Mucosa of descending colon (tissue), 3 donors: ENCODE data around the gene CMTM8. TPM values are rescaled to one million over a fixed set of nuclear protein-coding genes. Genes with fewer than 3 reads are reported as not detected.

ENCODE experiments used
- ATAC-seq: fragments of 200-7000 bp; cut with Tn5 transposase; one replicate; pipeline ENCODE4 v1.9.1; 2020; ENCODE audit warnings: mild to moderate bottlenecking, moderate library complexity
- DNase-seq, 3 donors: peaks; one replicate each; pipeline ENCODE4 v3.0.0-alpha.2; 2020
- H3K36me3 ChIP-seq: fragments of 200-600 bp; one replicate; pipeline ENCODE4 v1.8.0; 2021; ENCODE audit warnings: low read depth, mild to moderate bottlenecking
- H3K4me1 ChIP-seq: fragments of 200-600 bp; one replicate; pipeline ENCODE4 v1.8.0; 2021; ENCODE audit warnings: low read depth, mild to moderate bottlenecking
- H3K4me3 ChIP-seq: fragments of 200-600 bp; one replicate; pipeline ENCODE4 v1.8.0; 2021; ENCODE audit warnings: mild to moderate bottlenecking
- H3K9me3 ChIP-seq: fragments of 200-600 bp; one replicate; pipeline ENCODE4 v1.8.0; 2021; ENCODE audit warnings: mild to moderate bottlenecking
- intact Hi-C, 2 donors: fragments of 100-400 bp; cut with DNase I in 1 of 2; cut with micrococcal nuclease in 1 of 2; formaldehyde crosslinking; loops; one replicate each; pipeline versions ENCODE4 v1.11.0 to v1.11.1; 2022; cut with DNase I, micrococcal nuclease
- total RNA-seq, 3 donors: library from RNA; stranded (reverse); fragmentation: NEBNext Ultra II Directional in 2 of 3; extraction: Animal tissue kit (Norgen Biotek cat#: 25700) in 2 of 3; gene quantifications; one replicate each; pipeline versions ENCODE4 v1.2.1 to v1.2.4, GENCODE V29; 2021 to 2023
- TF ChIP-seq, protein P1 (sequence below): fragments of 200-600 bp; IDR thresholded peaks from one replicate; pipeline ENCODE4 v1.8.0; 2022; ENCODE audit warnings: antibody characterized with exemption, mild to moderate bottlenecking
- donor health status: DM: no; HTN: no; CAD: no; lungs with moderate emphysema.
- donor health status: DM: no; HTN: no; CAD: no.
- donor health status: DM: no; HTN: yes; CAD: no.

The CMTM8 gene
- total RNA-seq, 3 donors from 2014 or later, result 3.5 to 10.5 (median 8.4) TPM

DNA sequence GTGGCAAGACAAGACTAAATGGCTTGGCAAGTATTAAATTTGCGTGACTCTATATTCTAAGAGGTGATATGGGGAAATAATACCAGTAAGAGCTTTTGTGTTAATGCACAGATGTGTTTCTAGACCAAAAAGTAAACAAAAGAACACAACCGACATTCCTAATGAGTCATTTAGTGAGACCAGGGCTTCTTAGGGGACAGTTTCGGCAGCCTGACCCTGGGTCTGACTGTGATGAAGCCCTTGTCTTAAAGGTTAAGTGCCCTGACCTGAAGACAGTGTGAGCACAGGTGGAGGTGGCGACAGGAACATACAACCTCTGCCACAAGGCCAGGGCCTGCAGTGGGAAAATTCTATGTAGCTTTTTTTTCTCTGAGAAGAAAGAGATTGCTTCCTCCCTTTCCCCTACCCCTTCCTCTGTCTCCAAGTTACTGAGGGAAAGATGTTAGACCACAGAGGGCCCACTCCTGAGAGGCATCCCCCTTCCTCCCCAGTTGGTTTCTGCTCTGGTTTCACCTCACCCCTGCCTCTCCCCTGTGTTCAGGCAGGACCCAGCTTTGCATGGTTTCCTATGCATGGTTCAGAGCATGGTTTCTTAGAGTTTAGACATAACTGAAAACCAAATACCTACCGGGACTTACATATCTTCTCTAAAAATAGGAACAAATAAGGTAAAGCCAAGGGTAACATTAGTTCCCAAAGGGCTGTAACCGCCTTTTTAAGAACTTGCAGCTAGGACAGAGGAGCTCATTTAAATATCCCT, 128.3 kb downstream of the CMTM8 start:
- TF ChIP-seq, protein P1, sequence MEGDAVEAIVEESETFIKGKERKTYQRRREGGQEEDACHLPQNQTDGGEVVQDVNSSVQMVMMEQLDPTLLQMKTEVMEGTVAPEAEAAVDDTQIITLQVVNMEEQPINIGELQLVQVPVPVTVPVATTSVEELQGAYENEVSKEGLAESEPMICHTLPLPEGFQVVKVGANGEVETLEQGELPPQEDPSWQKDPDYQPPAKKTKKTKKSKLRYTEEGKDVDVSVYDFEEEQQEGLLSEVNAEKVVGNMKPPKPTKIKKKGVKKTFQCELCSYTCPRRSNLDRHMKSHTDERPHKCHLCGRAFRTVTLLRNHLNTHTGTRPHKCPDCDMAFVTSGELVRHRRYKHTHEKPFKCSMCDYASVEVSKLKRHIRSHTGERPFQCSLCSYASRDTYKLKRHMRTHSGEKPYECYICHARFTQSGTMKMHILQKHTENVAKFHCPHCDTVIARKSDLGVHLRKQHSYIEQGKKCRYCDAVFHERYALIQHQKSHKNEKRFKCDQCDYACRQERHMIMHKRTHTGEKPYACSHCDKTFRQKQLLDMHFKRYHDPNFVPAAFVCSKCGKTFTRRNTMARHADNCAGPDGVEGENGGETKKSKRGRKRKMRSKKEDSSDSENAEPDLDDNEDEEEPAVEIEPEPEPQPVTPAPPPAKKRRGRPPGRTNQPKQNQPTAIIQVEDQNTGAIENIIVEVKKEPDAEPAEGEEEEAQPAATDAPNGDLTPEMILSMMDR, result no peak
- no peak overlapping the region for H3K4me3 ChIP-seq
- no peaks in the 10 kb centered on the region for H3K4me1 ChIP-seq
- no peak for DNase-seq
- H3K9me3 ChIP-seq, result no peaks in the 10 kb centered on the region
- H3K36me3 ChIP-seq, result no peaks in the 10 kb centered on the region
- no peak for ATAC-seq
- intact Hi-C loops, result no loop called here

DNA sequence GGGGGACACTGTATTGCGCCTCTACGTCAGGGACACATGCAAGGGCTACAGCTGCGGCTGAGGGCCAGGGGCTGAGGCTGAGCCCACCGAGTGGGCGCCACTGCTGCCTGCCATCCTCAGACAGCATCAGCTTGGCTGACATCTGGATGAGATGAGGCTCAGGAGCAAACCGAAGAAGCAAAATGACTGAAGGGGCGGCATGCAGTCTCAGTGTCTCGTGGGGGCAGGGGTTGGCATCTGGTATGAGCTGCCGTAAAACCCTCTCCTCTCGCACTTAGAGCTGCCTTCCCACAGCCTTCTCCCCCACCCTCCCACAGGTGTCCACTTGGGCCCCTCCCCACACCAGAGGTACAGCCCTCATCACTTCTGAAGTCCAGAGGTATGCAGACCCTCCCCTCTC, 129.0 kb downstream of the CMTM8 start:
- no peaks in the 10 kb centered on the region for H3K36me3 ChIP-seq
- H3K4me1 ChIP-seq, result no peaks in the 10 kb centered on the region
- ATAC-seq (no peak), DNase-seq (no peak)
- TF ChIP-seq, protein P1, result no peak
- H3K9me3 ChIP-seq, result no peaks in the 10 kb centered on the region
- no peak overlapping the region for H3K4me3 ChIP-seq
- intact Hi-C loops, result no loop called here

DNA sequence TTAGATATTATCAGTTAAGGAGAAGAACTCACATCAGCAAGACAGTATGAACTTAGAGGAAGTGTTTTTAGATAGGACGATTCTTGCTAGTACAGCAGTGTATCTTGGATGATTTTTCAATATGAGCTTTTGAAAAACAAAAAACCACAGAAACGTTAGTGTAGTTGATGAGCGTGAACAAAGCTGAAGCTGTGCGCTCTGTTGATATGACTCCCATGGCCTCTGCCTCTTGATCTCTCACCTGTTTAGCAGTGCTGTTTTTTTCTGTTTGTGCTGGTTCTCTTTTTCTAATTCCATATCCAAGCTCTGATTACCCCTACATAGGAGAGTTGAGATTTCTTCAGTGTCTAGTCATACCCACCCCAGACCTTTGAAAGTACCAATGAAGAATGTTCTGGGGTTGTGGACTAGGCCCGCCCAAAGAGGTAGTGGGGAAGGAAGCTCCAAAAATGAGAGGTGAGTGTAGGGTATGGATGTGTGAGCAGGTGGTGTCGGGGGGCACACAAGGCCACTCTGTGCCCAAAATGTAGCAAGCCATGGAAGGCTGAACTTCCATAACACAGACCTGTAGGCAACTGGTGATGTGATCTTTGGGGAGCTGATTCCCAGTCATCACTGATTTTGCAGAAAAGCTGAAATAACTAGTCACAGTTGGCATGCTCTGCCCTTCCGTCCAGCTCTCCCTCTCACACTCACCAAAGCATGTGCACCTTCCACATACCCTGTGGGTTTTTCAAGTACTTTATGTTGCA, 133.2 kb downstream of the CMTM8 start:
- H3K36me3 ChIP-seq, result no peaks in the 10 kb centered on the region
- no peak overlapping the region for H3K4me3 ChIP-seq
- DNase-seq, result no peak
- no peaks in the 10 kb centered on the region for H3K4me1 ChIP-seq
- ATAC-seq, result peak; percentile 24
- H3K9me3 ChIP-seq, result no peaks in the 10 kb centered on the region
- intact Hi-C loops, result loop anchor here in 1 of 2 donors (10.0 kb wide), 1 partner anchor 103 kb away; no protein-coding TSS in a partner anchor
- TF ChIP-seq, protein P1, result no peak

DNA sequence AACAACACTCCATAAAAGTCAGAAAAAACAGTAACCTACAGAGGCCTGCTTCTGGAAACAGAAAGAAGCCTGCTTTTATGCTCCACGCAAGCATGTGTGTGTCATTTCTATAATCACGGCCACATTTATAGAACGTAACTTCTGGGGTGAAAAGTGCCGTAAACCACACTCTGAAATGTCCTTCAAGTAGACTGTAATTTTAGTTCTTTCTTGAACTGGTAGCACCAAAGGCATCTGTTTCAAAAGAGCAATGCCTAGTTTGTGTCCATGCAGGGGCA, 133.7 kb downstream of the CMTM8 start:
- H3K36me3 ChIP-seq, result no peaks in the 10 kb centered on the region
- intact Hi-C loops, result loop anchor here in 1 of 2 donors (10.0 kb wide), 1 partner anchor 103 kb away; no protein-coding TSS in a partner anchor
- ATAC-seq (no peak), DNase-seq (no peak)
- H3K9me3 ChIP-seq, result no peaks in the 10 kb centered on the region
- TF ChIP-seq, protein P1, result no peak
- H3K4me3 ChIP-seq, result no peak overlapping the region
- H3K4me1 ChIP-seq, result no peaks in the 10 kb centered on the region

DNA sequence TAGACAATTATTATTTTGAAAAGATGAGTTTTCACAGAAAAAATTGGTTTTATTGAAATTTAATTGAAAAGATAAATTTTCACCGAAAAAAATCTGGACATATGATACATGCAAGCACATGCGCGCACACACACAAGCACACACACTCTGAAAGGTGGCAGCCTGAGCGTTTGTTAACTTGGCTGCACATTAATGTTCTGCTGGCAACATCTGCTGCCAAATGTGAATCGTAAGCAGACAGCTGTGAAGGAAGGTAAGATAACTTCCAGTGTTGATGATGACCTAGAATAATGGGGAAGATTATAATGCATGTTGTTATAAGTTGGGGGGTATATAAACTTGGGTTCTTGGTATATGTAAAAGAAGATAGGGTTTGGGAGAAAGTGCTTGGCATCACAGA, 134.8 kb downstream of the CMTM8 start:
- TF ChIP-seq, protein P1, result no peak
- H3K36me3 ChIP-seq, result no peaks in the 10 kb centered on the region
- no peaks in the 10 kb centered on the region for H3K9me3 ChIP-seq
- no peak for ATAC-seq
- no peaks in the 10 kb centered on the region for H3K4me1 ChIP-seq
- no peak overlapping the region for H3K4me3 ChIP-seq
- DNase-seq, result no peak
- intact Hi-C loops, result loop anchor here in 1 of 2 donors (10.0 kb wide), 1 partner anchor 102 kb away; no protein-coding TSS in a partner anchor
